K562 (cell line): ENCODE measurements around the gene SORT1. TPM values are rescaled to one million over a fixed set of nuclear protein-coding genes. Genes with fewer than 3 reads are reported as not detected.
A peak's percentile ranks its signal among the peaks of the same experiment; 100 is the strongest.

Experiments used
- BRCA1 ChIP-seq, 2 experiments: fragments of 450-650 bp in 1 of 2; sonication (generic) in 1 of 2; formaldehyde crosslinking in 1 of 2; IDR thresholded peaks; 2 replicates each; pipeline versions ENCODE4 v1.5.0 to v1.6.1; 2017 to 2020; ENCODE audit warnings: mild to moderate bottlenecking in 1 of 2, missing genetic modification reagents in 1 of 2
- GTF2F1 ChIP-seq: IDR thresholded peaks from 2 replicates; pipeline ENCODE4 v1.6.1; 2011; ENCODE audit warnings: low read depth, low read length, improper control_type of control experiment
- HDGF ChIP-seq: fragments of 450-650 bp; IDR thresholded peaks from 2 replicates; pipeline ENCODE4 v1.6.1; 2016
- LARP7 ChIP-seq: fragments of 450-650 bp; IDR thresholded peaks from 2 replicates; pipeline ENCODE4 v1.6.1; 2016
- MCM5 ChIP-seq: fragments of 450-650 bp; IDR thresholded peaks from 2 replicates; pipeline ENCODE4 v1.6.1; 2016; ENCODE audit warnings: low read depth
- MLLT1 ChIP-seq, 2 experiments: fragments of 450-650 bp; IDR thresholded peaks; 2 replicates each; pipeline ENCODE4 v1.6.1; 2016
- MXI1 ChIP-seq: IDR thresholded peaks from 2 replicates; pipeline ENCODE4 v1.6.1; 2011; ENCODE audit warnings: low read depth, mild to moderate bottlenecking, improper control_type of control experiment, low read length
- MYC ChIP-seq, 2 experiments: fragments of 250-450 bp in 1 of 2; sonication (Bioruptor Pico) in 1 of 2; IDR thresholded peaks; 2 replicates each; pipeline versions ENCODE4 v1.5.1 to v1.6.1; 2012 to 2021; ENCODE audit warnings: low read depth in 2 of 2, borderline replicate concordance in 1 of 2, improper control_type of control experiment in 1 of 2, low read length in 1 of 2, mild to moderate bottlenecking in 1 of 2, moderate library complexity in 1 of 2
- NR3C1 ChIP-seq: sonication (generic); formaldehyde crosslinking; IDR thresholded peaks from 2 replicates; pipeline ENCODE4 v1.8.1; 2022; ENCODE audit warnings: missing genetic modification reagents
- PBX2 ChIP-seq, 2 experiments: IDR thresholded peaks in 1 of 2; conservative IDR thresholded peaks in 1 of 2; 2 replicates each; pipeline ENCODE4 v1.6.1; 2016; ENCODE audit warnings: low read depth in 2 of 2, mild to moderate bottlenecking in 1 of 2, missing compliant biosample characterization in 1 of 2, missing genetic modification characterization in 1 of 2, moderate library complexity in 1 of 2
- PHB2 ChIP-seq: fragments of 450-650 bp; IDR thresholded peaks from 2 replicates; pipeline ENCODE4 v1.6.1; 2017; ENCODE audit warnings: low read depth
- SNIP1 ChIP-seq: fragments of 450-650 bp; IDR thresholded peaks from 2 replicates; pipeline ENCODE4 v1.7.1; 2017; ENCODE audit warnings: low read depth, mild to moderate bottlenecking
- STAG1 ChIP-seq: sonication (generic); formaldehyde crosslinking; IDR thresholded peaks from 2 replicates; pipeline ENCODE4 v1.5.0; 2020; ENCODE audit warnings: missing genetic modification reagents, borderline replicate concordance
- TAF7 ChIP-seq: fragments of 450-650 bp; IDR thresholded peaks from 2 replicates; pipeline ENCODE4 v1.6.1; 2016; ENCODE audit warnings: missing genetic modification characterization, missing compliant biosample characterization
- TCF7 ChIP-seq: sonication (generic); IDR thresholded peaks from 2 replicates; pipeline ENCODE4 v1.6.1; 2016; ENCODE audit warnings: antibody characterized with exemption, borderline replicate concordance
- TEAD1 ChIP-seq, 2 experiments: fragments of 450-650 bp in 1 of 2; sonication (generic) in 1 of 2; formaldehyde crosslinking; IDR thresholded peaks; 2 replicates each; pipeline versions ENCODE4 v1.4.0 to v1.8.0; 2020 to 2022; ENCODE audit warnings: mild to moderate bottlenecking in 2 of 2, missing genetic modification reagents in 1 of 2
- THRB ChIP-seq: fragments of 450-650 bp; formaldehyde crosslinking; conservative IDR thresholded peaks from 2 replicates; pipeline ENCODE4 v1.4.0; 2022; ENCODE audit warnings: mild to moderate bottlenecking, missing genetic modification characterization
- WHSC1 ChIP-seq: IDR thresholded peaks from one replicate; pipeline ENCODE4 v1.6.1; 2012; ENCODE audit warnings: low read length, control low read depth, inconsistent platforms
- YBX1 ChIP-seq: fragments of 450-650 bp; IDR thresholded peaks from 2 replicates; pipeline ENCODE4 v1.7.1; 2016; ENCODE audit warnings: mild to moderate bottlenecking
- ZNF12 ChIP-seq: sonication (generic); formaldehyde crosslinking; IDR thresholded peaks from 2 replicates; pipeline ENCODE4 v1.4.0; 2020; ENCODE audit warnings: mild to moderate bottlenecking, missing genetic modification reagents
- ZNF121 ChIP-seq: sonication (generic); formaldehyde crosslinking; conservative IDR thresholded peaks from 2 replicates; pipeline ENCODE4 v1.8.0; 2022; ENCODE audit warnings: missing genetic modification reagents
- ZNF146 ChIP-seq: IDR thresholded peaks from one replicate; pipeline ENCODE4 v1.6.1; 2018; ENCODE audit warnings: missing compliant biosample characterization; ENCODE audit not compliant: unreplicated experiment
- ZNF212 ChIP-seq: fragments of 450-650 bp; formaldehyde crosslinking; IDR thresholded peaks from 2 replicates; pipeline ENCODE4 v1.4.0; 2020; ENCODE audit warnings: mild to moderate bottlenecking
- ZNF384 ChIP-seq: IDR thresholded peaks from 2 replicates; pipeline ENCODE4 v1.6.1; 2012; ENCODE audit warnings: low read depth, low read length, improper control_type of control experiment
- polyA plus RNA-seq, 8 experiments: library from polyadenylated mRNA; depleted of rRNA in 4 of 8; stranded (reverse) in 5 of 8; unstranded in 3 of 8; fragments of >200 nt; fragmentation: Nextera tagmentation in 2 of 8; fragmentation: Illumina TruSeq in 1 of 8; extraction: Ambion mirVana in 2 of 8; extraction: Trizol in 1 of 8; gene quantifications; 2 replicates each; pipeline versions ENCODE4 v1.2.1 to v1.2.3, GENCODE V29; 2011 to 2014; ENCODE audit warnings: inconsistent platforms in 1 of 8, missing spikeins in 1 of 8
- total RNA-seq, 7 experiments: library from RNA; depleted of rRNA in 6 of 7; stranded (reverse); fragments of >200 nt in 6 of 7; fragmentation: Illumina TruSeq in 2 of 7; extraction: Trizol in 2 of 7; gene quantifications; 2 replicates each; pipeline versions ENCODE4 v1.2.1 to v1.2.3, GENCODE V29; 2011 to 2021; ENCODE audit warnings: low replicate concordance in 1 of 7
- TF ChIP-seq, protein P1 (sequence below): fragments of 450-650 bp; IDR thresholded peaks from 2 replicates; pipeline ENCODE4 v1.6.1; 2016

Gene SORT1
- total and polyA plus RNA-seq, 9 of the 15 experiments (the other 6 are each of a cell fraction or from before 2014, with no cell fraction given): 27.4 to 112 (median 65.0) TPM

DNA sequence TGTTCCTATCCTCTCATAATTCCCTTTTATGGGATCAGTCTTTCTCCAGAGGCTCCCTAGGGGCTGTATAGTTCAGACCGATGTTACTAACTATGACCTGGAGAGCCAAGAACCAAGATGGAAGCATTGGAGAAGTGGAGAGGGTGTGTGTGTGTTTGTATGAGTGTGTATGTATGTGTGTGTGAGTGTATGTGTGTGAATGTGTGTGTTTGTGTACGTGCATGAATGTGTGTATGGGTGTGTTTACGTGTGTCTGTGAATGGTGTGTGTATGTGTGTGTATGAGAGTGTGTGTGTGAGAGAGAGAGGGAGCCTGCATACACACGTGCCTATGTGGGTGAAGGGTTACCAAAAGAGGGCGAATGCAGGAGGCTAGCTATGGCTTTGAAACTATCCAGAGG is 95.8 kb downstream of the SORT1 start (continued):
- no peak for TF ChIP-seq MYC (IDR thresholded peaks at IDR 0.05; ENCODE audit: low read depth, low read length)
- no peak for TF ChIP-seq MYC (CRISPR knock-in tag; IDR thresholded peaks at IDR 0.05; ENCODE audit: borderline replicate concordance, low read depth)
- no peak for TF ChIP-seq ZNF212
- 0 out of 4 replicates have a peak, but pooled peaks have one; percentile 41 to 46 for TF ChIP-seq MLLT1 (IDR thresholded peaks at IDR 0.05)
- no peak for TF ChIP-seq TAF7 (tag)
- no peak for TF ChIP-seq ZNF384
- TF ChIP-seq YBX1: 0 out of 2 replicates have a peak, but pooled peaks have one; percentile 21
- TF ChIP-seq ZNF12 (CRISPR knock-in tag): no peak
- TF ChIP-seq NR3C1 (CRISPR knock-in tag): no peak
- no peak for TF ChIP-seq ZNF146
- TF ChIP-seq WHSC1: no peak
- TF ChIP-seq TEAD1 (CRISPR knock-in tag; IDR thresholded peaks at IDR 0.05): no peak
- peak; percentile 79 for TF ChIP-seq THRB (CRISPR knock-in tag)
- TF ChIP-seq TCF7: no peak
- TF ChIP-seq PHB2: 0 out of 2 replicates have a peak, but pooled peaks have one; percentile 19
- no peak for TF ChIP-seq MCM5
- TF ChIP-seq PBX2 (CRISPR knock-in tag; IDR thresholded peaks at IDR 0.05; ENCODE audit: low read depth): no peak
- TF ChIP-seq PBX2 (tag; conservative IDR thresholded peaks at IDR 0.05; ENCODE audit: low read depth): no peak
- no peak for TF ChIP-seq SNIP1
- no peak for TF ChIP-seq ZNF121 (CRISPR knock-in tag)
- no peak for TF ChIP-seq MXI1
- TF ChIP-seq HDGF: peak; percentile 83
- TF ChIP-seq, protein P1, sequence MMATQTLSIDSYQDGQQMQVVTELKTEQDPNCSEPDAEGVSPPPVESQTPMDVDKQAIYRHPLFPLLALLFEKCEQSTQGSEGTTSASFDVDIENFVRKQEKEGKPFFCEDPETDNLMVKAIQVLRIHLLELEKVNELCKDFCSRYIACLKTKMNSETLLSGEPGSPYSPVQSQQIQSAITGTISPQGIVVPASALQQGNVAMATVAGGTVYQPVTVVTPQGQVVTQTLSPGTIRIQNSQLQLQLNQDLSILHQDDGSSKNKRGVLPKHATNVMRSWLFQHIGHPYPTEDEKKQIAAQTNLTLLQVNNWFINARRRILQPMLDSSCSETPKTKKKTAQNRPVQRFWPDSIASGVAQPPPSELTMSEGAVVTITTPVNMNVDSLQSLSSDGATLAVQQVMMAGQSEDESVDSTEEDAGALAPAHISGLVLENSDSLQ: no peak
- no peak for TF ChIP-seq STAG1
- TF ChIP-seq LARP7: 0 out of 2 replicates have a peak, but pooled peaks have one; percentile 55
- TF ChIP-seq GTF2F1: no peak
- no peak for TF ChIP-seq BRCA1 (IDR thresholded peaks at IDR 0.05)
- no peak for TF ChIP-seq BRCA1 (CRISPR knock-in tag; IDR thresholded peaks at IDR 0.05)
